Left ventricle myocardium inferior (tissue), 1 donor: ENCODE measurements around the gene PPARG. TPM values are rescaled to one million over a fixed set of nuclear protein-coding genes. Genes with fewer than 3 reads are reported as not detected.
"Not testable (repeated sequence)": the region's sequence is repeated elsewhere in the genome, so short reads cannot be mapped to it uniquely, and the experiment has no call there.

Experiments
- DNase-seq: peaks from one replicate; pipeline ENCODE4 v3.0.0-alpha.2; 2020
- H3K27ac ChIP-seq: fragments of 200-600 bp; replicated peaks from 2 replicates; pipeline ENCODE4 v1.8.0; 2021
- H3K27me3 ChIP-seq: fragments of 200-600 bp; 2 replicates; pipeline ENCODE4 v1.8.0; 2021; ENCODE audit warnings: low read depth
- H3K36me3 ChIP-seq: fragments of 200-600 bp; 2 replicates; pipeline ENCODE4 v1.8.0; 2021
- H3K4me1 ChIP-seq: fragments of 200-600 bp; 2 replicates; pipeline ENCODE4 v1.8.0; 2021
- H3K4me3 ChIP-seq: fragments of 200-600 bp; 2 replicates; pipeline ENCODE4 v1.8.0; 2021; ENCODE audit warnings: mild to moderate bottlenecking, moderate library complexity
- H3K9me3 ChIP-seq: fragments of 200-600 bp; replicated peaks from 2 replicates; pipeline ENCODE4 v1.8.0; 2021
- CTCF ChIP-seq: fragments of 200-600 bp; IDR thresholded peaks from 2 replicates; pipeline ENCODE4 v1.8.0; 2021; ENCODE audit warnings: antibody characterized with exemption, mild to moderate bottlenecking, borderline replicate concordance
- intact Hi-C: fragments of 100-400 bp; cut with micrococcal nuclease; formaldehyde crosslinking; loops from one replicate; pipeline ENCODE4 v1.11.0; 2022
- total RNA-seq: library from RNA; stranded (reverse); fragmentation: NEBNext Ultra II Directional; extraction: Animal tissue kit (Norgen Biotek cat#: 25700); gene quantifications from one replicate; pipeline ENCODE4 v1.2.1, GENCODE V29; 2021
- donor health status: DM: no; HTN: yes; CAD: no; lungs with severe emphysema.

Gene PPARG
- total RNA-seq, 1 donor from 2014 or later, result 15.6 TPM

- H3K9me3 ChIP-seq, H3K27ac ChIP-seq, H3K27me3 ChIP-seq, H3K36me3 ChIP-seq, DNase-seq, intact Hi-C loops, H3K4me3 ChIP-seq: not testable (repeated sequence)
- peak; percentile 17 for TF ChIP-seq CTCF
- peaks cover 12% of the 10 kb centered on the region for H3K4me1 ChIP-seq
These were observed 159.7 kb downstream of the PPARG start for GRCh38 chr3:12448404-12449202.

- Histone ChIP-seq H3K36me3 (no peaks in the 10 kb centered on the region), H3K4me1 (no peaks in the 10 kb centered on the region), H3K27ac (no peak overlapping the region), H3K27me3 (no peaks in the 10 kb centered on the region), H3K4me3 (no peak overlapping the region), H3K9me3 (peaks cover 7% of the 10 kb centered on the region)
- no peak for TF ChIP-seq CTCF
- no peak for DNase-seq
- intact Hi-C loops, result no loop called here
These were observed 161.2 kb downstream of the PPARG start for GRCh38 chr3:12449889-12450682.

GRCh38 chr3:12451481-12451880 is 162.6 kb downstream of the PPARG start:
- no peak for TF ChIP-seq CTCF
- H3K4me3 ChIP-seq, result no peak overlapping the region
- H3K27me3 ChIP-seq, result no peaks in the 10 kb centered on the region
- H3K36me3 ChIP-seq, result no peaks in the 10 kb centered on the region
- no peak overlapping the region for H3K27ac ChIP-seq
- peaks cover 7% of the 10 kb centered on the region for H3K9me3 ChIP-seq
- no peak for DNase-seq
- intact Hi-C loops, result no loop called here
- no peaks in the 10 kb centered on the region for H3K4me1 ChIP-seq

- Histone ChIP-seq H3K4me3 (no peak overlapping the region), H3K27me3 (no peaks in the 10 kb centered on the region), H3K4me1 (no peaks in the 10 kb centered on the region), H3K9me3 (peaks cover 7% of the 10 kb centered on the region), H3K27ac (no peak overlapping the region), H3K36me3 (no peaks in the 10 kb centered on the region)
- DNase-seq, result no peak
- TF ChIP-seq CTCF, result no peak
- intact Hi-C loops, result no loop called here
These were observed 163.1 kb downstream of the PPARG start for GRCh38 chr3:12451960-12452359.

- Histone ChIP-seq H3K4me3 (no peak overlapping the region), H3K9me3 (peaks cover 7% of the 10 kb centered on the region), H3K27me3 (no peaks in the 10 kb centered on the region), H3K4me1 (no peaks in the 10 kb centered on the region), H3K27ac (no peak overlapping the region), H3K36me3 (no peaks in the 10 kb centered on the region)
- no peak for DNase-seq
- intact Hi-C loops, result no loop called here
- TF ChIP-seq CTCF, result no peak
These were observed 163.8 kb downstream of the PPARG start for GRCh38 chr3:12452361-12453330.
